Measurements from ENCODE around the gene IQCE.

GRCh38 chr7:2555121-2556052 is 3.4 kb upstream of the IQCE start, which contains the start of gene BRAT1:
- no peak for TF ChIP-seq CTCF (IDR thresholded peaks at IDR 0.05)
- TF ChIP-seq POLR2A (IDR thresholded peaks at IDR 0.05), result peak in 1 of 2 donors; percentile 8
